DMS114 treated with DMSO at 0.1 percent for 48 hours (cell line): ENCODE data around the gene JAKMIP3.

Source experiments
- DNase-seq: peaks from one replicate; lab custom pipeline; 2025; ENCODE audit not compliant: unreplicated experiment; lab: John Stamatoyannopoulos, UW

JAKMIP3 gene

DNA sequence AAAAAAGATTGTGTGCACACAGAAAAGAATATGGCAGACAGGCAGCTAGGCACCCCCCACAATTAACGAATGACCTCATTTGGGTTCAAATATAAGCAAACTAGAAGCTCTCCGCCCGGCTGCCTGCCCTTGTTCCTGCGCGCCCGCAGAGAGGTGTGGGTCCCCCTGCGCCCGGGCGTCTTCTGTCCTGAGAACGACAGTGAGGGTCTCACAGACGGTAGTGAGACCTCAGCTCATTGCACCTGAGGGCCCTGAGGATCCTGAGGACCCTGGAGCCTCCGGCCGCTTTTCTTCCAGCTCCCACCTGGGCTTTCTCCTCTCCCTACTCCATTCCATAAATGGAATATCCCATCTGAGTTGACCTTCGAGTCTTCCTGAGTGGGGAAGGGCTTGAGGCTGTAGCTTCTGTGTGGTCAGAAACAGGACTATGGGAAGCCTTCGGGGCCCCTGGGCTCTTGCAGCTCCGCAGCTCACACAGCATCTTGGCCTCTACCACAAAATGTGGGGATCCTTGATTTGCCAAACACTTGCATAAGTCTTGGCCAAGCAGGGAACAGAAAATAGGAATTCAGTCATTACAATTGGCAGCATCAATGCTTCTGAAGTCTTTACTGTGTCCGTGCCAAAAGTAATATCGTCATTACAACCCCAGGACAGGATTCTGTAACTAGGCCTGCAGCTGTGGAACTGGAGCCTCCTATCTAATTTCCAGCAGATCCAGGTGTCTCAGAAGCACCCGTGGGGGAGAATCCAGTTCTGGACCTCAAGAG, 43.8 kb downstream of the JAKMIP3 start:
- no peak for DNase-seq

DNA sequence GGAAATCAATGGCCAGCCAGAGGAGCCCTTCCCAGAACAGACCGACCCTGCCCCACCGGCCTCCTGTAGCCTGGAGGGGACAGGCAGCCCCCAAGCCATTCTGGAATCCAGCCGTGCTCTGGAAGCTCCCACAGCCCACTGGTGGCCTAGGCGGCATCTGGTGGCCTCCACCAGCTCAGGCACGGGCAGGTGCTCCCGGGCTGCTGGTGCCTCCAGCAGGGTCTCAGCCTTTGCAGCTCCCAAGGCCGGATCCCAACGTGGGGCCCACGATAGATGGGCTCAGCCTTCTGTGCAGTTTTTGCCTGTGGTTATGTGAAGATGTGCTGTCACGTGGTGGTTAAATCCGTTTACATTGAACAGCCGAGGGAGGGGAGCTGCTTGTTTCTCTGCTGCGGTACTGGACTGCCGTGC, 44.4 kb downstream of the JAKMIP3 start:
- no peak for DNase-seq

DNA sequence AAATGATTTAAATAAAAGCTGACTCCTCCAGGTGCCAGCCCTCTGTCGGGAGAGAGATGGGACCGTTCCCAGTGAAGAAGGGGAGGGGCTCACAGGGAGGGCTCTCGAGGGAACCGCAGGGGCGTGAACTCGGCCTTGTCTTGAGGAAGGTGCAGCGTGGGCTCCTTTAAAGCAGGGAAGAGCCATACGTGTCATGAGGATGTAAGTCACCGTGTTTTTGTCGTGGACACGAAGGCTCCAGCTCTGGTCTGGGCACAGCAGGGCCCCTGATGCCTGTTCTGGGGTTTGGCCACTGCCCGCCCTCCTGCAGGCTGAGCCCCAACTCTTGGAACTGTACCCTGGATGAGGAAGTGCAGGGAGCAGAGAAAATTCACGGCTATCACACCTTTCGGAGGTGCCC, 45.0 kb downstream of the JAKMIP3 start:
- DNase-seq: no peak

DNA sequence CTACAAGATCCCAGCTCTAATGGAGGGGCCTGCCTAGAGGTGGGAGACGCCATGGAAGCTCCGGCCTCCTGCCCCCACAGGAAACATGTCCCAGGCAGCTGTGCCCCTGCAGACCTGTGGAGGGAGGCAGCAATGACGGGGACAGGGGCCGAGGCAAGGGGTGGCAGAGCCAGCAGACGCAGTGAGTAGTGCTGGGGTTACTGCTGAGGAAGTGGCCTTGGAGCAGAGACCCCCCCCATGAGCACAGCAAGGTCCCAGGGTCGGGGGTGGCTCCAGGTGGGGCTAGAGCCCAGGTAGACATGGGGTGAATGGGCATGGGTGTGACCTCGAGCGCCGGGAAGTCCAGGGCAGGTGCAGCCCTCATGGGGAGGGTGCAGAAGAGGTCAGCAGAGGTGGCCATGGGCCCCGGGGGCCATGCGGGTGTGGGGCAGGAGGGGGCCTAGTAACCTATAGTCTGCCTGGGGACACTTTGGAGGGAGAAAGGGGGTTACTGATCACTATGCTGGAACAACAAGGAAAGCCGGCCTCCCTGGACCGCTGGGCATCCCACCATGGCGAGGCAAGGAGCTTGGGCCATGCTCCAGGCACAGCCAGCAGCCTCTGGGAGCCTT, 45.5 kb downstream of the JAKMIP3 start:
- DNase-seq: no peak

DNA sequence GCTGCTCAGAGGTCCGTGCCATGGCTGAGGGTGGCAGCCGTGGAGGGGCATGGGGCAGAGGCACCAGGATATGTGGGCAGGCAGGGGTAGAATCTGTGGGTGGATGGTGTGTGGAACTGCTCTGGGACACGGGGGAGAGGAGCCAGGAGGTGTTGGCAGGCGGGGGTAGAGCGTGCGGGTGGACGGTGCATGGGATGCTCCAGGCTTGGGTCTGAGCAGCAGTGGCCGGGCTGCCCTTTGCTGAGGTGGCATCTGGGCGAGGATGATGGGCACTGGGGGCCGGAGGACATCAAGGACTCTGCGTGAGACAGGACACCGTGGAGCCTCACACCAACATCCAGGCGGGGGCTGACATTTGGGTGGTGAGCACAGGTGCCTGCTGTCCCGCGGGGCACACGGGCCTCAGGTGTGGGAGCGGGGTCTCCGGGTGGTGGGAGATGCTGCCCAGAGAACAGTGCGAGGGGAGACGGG, 46.2 kb downstream of the JAKMIP3 start:
- no peak for DNase-seq

DNA sequence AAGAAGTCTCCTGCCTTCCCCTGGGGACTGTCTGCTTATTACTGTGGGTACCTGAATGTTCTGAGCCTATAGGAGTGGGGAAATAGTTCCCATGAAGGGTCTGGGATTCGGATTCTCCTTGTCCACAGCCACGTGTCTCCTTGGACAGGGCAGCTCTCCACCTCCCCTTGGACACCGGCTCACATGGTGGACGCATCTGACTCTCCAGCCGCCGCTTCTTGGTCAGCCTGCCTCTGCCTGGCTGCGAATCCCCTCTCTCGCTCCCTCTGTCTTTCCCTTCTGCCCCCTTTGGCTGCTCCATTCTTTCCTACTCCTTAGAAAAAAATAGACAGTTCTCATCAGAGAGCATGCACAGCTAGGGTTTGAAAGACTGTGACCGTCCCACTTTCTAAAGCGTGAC, 46.9 kb downstream of the JAKMIP3 start:
- DNase-seq: no peak

DNA sequence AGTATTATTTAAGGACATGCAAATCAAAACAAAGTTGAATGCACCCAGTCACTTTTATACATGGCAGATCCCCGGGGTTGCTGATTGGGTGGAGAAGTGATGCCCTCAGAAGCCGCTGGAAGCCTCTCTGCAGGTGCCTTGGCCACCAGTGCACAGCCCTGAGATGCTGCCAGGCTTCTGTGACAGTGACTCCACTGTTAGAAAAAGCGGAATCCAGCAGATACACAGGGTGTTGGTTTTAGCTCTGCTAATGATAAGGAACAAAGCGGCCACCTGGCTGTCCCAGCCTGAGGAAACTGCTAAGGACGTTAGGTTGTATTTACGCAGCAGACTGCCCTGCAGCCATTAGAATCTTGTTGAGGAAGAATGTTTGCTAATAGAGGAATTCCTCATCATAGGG, 47.5 kb downstream of the JAKMIP3 start:
- DNase-seq: no peak

DNA sequence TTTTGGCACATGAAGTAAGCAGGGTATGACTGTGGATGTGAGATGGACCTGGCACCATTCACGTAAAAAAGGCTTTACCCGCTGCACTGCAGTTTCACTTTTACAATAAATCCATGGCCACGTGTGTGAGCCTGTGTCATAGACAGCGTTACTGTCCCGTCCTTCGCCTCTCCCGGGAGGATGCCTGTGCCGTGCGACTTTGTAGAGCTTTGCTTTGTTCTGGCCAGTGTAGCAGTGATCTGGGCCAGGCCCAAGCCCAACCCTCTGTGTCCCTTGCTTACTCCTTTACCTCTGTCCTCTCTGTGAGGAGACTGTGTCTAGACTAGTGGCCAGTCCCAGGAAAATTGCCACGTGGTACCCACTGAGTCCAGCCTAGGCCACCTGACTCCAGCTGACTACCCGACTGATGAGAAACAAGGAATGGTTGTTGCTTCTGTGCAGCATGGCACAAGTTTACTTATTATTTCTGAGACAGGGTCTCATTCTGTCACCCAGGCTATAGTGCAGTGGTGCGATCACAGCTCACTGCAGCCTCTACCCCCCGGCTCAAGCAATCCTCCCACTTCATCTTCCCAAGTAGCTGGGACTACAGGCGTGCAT, 48.1 kb downstream of the JAKMIP3 start:
- no peak for DNase-seq

DNA sequence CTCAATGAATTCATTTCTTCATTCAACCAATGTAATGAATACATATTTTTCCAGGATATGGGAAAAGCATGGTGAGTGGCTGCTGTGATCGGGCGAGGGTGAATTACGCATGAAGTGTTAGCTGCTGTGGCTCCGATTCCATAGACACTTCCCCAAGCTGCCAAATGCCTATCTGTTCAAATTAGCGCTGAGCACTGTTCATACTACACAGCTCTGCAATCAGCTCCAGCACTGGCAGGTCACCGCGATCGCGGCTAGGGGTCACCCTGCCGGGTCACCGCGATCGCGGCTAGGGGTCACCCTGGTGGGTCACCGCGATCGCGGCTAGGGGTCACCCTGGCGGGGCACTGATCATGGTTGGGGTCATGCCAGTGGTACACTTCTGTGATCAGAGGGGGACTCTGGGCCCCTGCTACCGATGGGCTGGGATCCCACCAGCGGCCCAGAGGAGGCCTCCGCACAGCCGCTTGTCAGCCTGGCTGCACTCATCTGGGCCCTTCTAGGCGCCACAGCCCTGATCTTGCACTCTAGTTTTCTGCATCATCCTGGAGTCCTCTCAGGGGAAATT, 49.3 kb downstream of the JAKMIP3 start:
- no peak for DNase-seq
